OCI-LY3 (cell line): ENCODE measurements around the gene NUDT8.

ENCODE experiments used
- EZH2phosphoT487 ChIP-seq: fragments of 200-600 bp; shearing (Covaris generic); IDR thresholded peaks from 2 replicates; pipeline ENCODE4 v1.6.1; 2018; ENCODE audit warnings: antibody characterized with exemption, mixed run types, low read depth
- TF ChIP-seq, protein P1 (sequence below): fragments of 200-600, 300-600 bp; sonication (generic); IDR thresholded peaks from 2 replicates; pipeline ENCODE4 v1.5.1; 2014; ENCODE audit warnings: antibody characterized with exemption, low read length, low read depth

DNA sequence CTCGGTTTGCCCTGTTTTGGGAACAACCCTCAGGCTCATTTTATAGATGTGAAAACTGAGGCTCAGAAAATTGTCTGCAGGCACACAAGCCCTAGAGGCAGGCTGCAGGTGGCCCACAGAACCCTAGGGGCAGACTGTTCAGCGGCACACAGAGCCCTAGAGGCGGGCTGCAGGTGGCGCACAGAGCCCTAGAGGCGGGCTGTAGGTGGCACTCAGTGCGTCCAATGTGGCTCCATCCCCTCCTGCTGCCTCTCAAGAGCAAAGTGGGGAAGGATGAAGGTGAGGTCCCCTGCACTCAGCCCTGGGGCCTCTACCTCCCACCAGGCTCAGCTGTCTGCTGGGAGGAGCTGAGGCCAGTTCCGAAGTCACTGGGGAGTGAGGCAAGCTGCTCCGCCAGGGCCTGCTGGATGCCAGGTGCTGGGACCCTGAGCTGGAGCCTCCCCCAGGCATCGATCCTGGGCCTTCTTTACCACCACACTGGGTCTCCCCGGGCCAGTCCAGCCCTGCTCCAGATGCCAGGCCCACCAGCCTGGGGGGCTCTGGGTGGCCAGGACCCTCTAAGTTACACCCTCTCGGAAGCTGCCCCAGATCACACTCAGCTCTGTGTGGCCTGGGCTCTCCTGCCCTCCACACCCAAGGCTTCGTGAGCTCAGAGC, 18.5 kb upstream of the NUDT8 start:
- TF ChIP-seq, protein P1, sequence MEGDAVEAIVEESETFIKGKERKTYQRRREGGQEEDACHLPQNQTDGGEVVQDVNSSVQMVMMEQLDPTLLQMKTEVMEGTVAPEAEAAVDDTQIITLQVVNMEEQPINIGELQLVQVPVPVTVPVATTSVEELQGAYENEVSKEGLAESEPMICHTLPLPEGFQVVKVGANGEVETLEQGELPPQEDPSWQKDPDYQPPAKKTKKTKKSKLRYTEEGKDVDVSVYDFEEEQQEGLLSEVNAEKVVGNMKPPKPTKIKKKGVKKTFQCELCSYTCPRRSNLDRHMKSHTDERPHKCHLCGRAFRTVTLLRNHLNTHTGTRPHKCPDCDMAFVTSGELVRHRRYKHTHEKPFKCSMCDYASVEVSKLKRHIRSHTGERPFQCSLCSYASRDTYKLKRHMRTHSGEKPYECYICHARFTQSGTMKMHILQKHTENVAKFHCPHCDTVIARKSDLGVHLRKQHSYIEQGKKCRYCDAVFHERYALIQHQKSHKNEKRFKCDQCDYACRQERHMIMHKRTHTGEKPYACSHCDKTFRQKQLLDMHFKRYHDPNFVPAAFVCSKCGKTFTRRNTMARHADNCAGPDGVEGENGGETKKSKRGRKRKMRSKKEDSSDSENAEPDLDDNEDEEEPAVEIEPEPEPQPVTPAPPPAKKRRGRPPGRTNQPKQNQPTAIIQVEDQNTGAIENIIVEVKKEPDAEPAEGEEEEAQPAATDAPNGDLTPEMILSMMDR: peak; percentile 93
- no peak for TF ChIP-seq EZH2phosphoT487
